Adrenal gland (tissue), 12 donors: Measurements from ENCODE around the gene RMND5A. TPM values are rescaled to one million over a fixed set of nuclear protein-coding genes. Genes with fewer than 3 reads are reported as not detected.

Experiments used
- DNase-seq, 7 donors: peaks; one replicate each; pipeline ENCODE4 v3.0.0-alpha.2; 2019 to 2020
- H3K27ac ChIP-seq, 5 donors: fragments of 200-600 bp; sonication (generic) in 4 of 5; 1 replicate in 3 of 5; 2 replicates in 2 of 5; pipeline versions ENCODE4 v1.5.1 to v1.8.0; 2016 to 2020; ENCODE audit warnings: mild to moderate bottlenecking in 1 of 5
- H3K27me3 ChIP-seq: fragments of 200-600 bp; 2 replicates; pipeline ENCODE4 v1.8.0; 2021
- H3K36me3 ChIP-seq, 2 donors: fragments of 200-600 bp; replicated peaks in 1 of 2; 1 replicate in 1 of 2; 2 replicates in 1 of 2; pipeline versions ENCODE4 v1.5.1 to v1.8.0; 2018 to 2022
- H3K4me1 ChIP-seq, 2 donors: fragments of 200-600 bp; replicated peaks in 1 of 2; 1 replicate in 1 of 2; 2 replicates in 1 of 2; pipeline versions ENCODE4 v1.5.1 to v1.8.0; 2018 to 2021
- H3K4me3 ChIP-seq, 4 donors: fragments of 200-600 bp; sonication (generic) in 3 of 4; one replicate each; pipeline ENCODE4 v1.5.1; 2016 to 2018
- H3K9me3 ChIP-seq, 3 donors: fragments of 200-600 bp; sonication (generic) in 1 of 3; replicated peaks in 1 of 3; 1 replicate in 2 of 3; 2 replicates in 1 of 3; pipeline versions ENCODE4 v1.5.1 to v1.8.0; 2016 to 2021
- POLR2A ChIP-seq, 2 donors: fragments of 450-650 bp; IDR thresholded peaks; one replicate each; pipeline ENCODE4 v1.6.1; 2017; ENCODE audit warnings: antibody characterized with exemption in 2 of 2, mild to moderate bottlenecking in 2 of 2, moderate library complexity in 1 of 2
- WGBS, 4 donors: extraction: QIAGEN DNeasy Blood & Tissue Kit in 2 of 4; methylation state at CpG; one replicate each; pipeline versions ENCODE4 v1.1.5 to v1.1.7; 2013 to 2017; 5-methylcytosine and 5-hydroxymethylcytosine counted together
- intact Hi-C, 2 donors: fragments of 100-400 bp; cut with DNase I; formaldehyde crosslinking; loops; one replicate each; pipeline versions ENCODE4 v1.14.1 to v1.15.0; 2022 to 2023
- polyA plus RNA-seq, 3 donors: library from polyadenylated mRNA; stranded (reverse); fragments of 200-250 nt in 2 of 3; fragments of 350-450 nt in 1 of 3; fragmentation: Illumina TruSeq in 1 of 3; extraction: RNeasy Lipid Tissue Mini Kit (QIAGEN cat#74804) in 1 of 3; gene quantifications; one replicate each; pipeline ENCODE4 v1.2.3, GENCODE V29; 2013 to 2014
- total RNA-seq, 9 donors: library from RNA; depleted of rRNA in 4 of 9; stranded (reverse); fragments of >200 nt in 4 of 9; fragments of 120-200 nt in 1 of 9; fragmentation: NEBNext Ultra II Directional in 1 of 9; extraction: Animal tissue kit (Norgen Biotek cat#: 25700) in 1 of 9; gene quantifications; one replicate each; pipeline versions ENCODE4 v1.1.0 to v1.2.4, GENCODE V29; 2013 to 2023
- TF ChIP-seq, protein P1 (sequence below), 6 experiments: fragments of 450-650 bp in 4 of 6; fragments of 200-600 bp in 2 of 6; sonication (generic) in 1 of 6; IDR thresholded peaks; 1 replicate in 5 of 6; 2 replicates in 1 of 6; pipeline versions ENCODE4 v1.5.1 to v1.8.0; 2016 to 2021; ENCODE audit warnings: antibody characterized with exemption in 6 of 6, mild to moderate bottlenecking in 2 of 6, moderate library complexity in 1 of 6
- donor health status: healthy with polysubstance abuse.
- donor health status: Bipolar disorder and iron deficiency.
- donor health status: DM: yes; HTN: yes; CAD: no.
- donor health status: DM: no; HTN: no; CAD: no.
- donor health status: DM: no; HTN: no; CAD: no.
- donor health status: DM: yes; HTN: yes; CAD: no.

The RMND5A gene
- total and polyA plus RNA-seq, 12 donors, result 8.2 to 45.9 (median 34.1) TPM

DNA sequence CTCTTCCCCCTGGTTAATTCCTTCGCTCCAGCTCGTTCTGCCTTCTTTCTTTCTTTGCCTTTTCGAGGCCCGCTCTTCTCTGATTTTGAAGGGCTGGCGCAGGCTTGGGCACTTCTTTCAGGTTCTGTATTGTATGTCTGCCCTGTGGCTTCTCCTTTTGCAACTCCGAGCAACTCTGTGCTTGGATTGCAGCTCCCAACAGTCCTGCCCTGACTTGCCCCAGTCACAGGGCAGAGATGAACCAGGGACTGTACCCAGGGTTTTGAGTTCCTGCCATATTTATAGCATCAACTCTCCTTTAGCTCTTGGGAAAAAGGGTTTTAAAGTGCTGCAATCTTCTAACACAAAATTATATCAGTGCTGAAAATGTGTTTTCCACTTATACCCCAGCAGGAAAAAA lies 101.8 kb downstream of the RMND5A start:
- H3K4me1 ChIP-seq, result no peaks in the 10 kb centered on the region
- no peak for TF ChIP-seq POLR2A (IDR thresholded peaks at IDR 0.05)
- TF ChIP-seq, protein P1, sequence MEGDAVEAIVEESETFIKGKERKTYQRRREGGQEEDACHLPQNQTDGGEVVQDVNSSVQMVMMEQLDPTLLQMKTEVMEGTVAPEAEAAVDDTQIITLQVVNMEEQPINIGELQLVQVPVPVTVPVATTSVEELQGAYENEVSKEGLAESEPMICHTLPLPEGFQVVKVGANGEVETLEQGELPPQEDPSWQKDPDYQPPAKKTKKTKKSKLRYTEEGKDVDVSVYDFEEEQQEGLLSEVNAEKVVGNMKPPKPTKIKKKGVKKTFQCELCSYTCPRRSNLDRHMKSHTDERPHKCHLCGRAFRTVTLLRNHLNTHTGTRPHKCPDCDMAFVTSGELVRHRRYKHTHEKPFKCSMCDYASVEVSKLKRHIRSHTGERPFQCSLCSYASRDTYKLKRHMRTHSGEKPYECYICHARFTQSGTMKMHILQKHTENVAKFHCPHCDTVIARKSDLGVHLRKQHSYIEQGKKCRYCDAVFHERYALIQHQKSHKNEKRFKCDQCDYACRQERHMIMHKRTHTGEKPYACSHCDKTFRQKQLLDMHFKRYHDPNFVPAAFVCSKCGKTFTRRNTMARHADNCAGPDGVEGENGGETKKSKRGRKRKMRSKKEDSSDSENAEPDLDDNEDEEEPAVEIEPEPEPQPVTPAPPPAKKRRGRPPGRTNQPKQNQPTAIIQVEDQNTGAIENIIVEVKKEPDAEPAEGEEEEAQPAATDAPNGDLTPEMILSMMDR (IDR thresholded peaks at IDR 0.05), result no peak
- no peak overlapping the region for H3K4me3 ChIP-seq
- H3K27ac ChIP-seq, result no peak overlapping the region
- intact Hi-C loops, result no loop called here
- no peaks in the 10 kb centered on the region for H3K9me3 ChIP-seq
- no peaks in the 10 kb centered on the region for H3K36me3 ChIP-seq
- no peaks in the 10 kb centered on the region for H3K27me3 ChIP-seq
- DNase-seq, result no peak
- WGBS, 4 donors, result 79 to 94% (median 83%) methylated on average over 6 of the region's 6 CpGs

DNA sequence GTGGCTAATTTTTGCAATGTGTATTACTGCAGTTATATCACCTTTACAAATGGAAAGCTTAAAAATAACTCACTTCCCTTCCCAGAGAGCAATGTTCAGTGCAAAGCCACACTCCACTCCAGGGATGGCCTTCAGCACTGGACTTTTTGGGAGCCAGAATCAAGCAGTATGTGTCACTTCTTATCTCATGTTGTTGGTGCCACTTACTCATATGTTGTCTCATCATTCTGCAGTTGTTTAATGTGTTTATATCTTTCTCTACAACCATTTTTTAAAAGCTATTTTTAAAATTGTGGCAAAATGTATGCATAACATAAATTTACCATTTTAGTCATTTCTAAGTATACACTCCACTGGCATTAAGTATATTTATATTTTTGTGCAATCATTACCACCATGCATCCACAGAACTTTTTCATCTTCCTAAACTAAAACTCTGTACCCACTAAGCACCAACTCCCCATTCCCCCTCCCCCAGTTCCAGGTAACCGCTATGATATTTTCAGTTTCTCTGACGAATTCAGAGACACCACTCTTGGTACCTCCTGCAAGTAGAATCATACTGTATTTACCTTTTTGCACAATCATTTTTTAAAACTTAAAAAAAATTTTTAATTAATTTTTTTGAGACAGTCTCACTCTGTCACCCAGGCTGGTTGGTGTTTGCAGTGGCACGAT lies 102.7 kb downstream of the RMND5A start:
- no peaks in the 10 kb centered on the region for H3K4me1 ChIP-seq
- WGBS, 4 donors, result 55 to 90% (median 76%) methylated on average over 3 of the region's 3 CpGs
- intact Hi-C loops, result no loop called here
- no peak for DNase-seq
- H3K9me3 ChIP-seq, result no peaks in the 10 kb centered on the region
- no peaks in the 10 kb centered on the region for H3K36me3 ChIP-seq
- TF ChIP-seq, protein P1 (IDR thresholded peaks at IDR 0.05), result no peak
- no peak for TF ChIP-seq POLR2A (IDR thresholded peaks at IDR 0.05)
- H3K4me3 ChIP-seq, result no peak overlapping the region
- no peaks in the 10 kb centered on the region for H3K27me3 ChIP-seq
- H3K27ac ChIP-seq, result no peak overlapping the region

DNA sequence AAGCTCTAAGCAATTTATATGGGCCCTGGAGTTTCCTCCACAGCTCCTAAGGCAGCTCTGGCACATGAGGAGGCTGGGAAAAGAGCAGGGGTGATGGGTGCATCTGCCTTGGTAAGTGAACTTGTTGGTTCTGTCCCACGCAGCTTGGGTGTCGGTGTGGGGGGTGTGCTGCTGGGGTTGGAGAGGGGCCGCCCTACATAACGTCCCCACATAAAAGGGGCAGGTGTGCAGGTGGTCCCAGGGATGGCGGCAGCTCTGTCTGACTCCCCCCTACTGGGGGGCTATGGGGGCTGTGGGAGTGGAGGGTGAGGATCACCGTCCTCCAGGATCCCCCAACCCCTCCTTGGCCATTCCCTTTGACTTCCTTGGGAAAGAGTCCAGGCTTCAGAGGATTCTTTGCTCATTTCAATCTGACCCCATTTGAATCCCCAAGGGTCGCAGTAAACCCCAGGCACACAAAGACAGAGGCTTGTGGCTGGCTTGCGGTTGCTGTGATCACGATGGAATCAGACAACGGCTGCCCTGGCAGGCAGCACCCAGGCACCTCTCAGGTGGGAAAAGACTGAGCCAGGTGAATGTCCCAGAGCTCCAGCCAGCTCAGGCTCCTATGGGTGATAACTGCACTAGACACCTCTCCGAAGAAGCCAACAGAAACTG lies 105.1 kb downstream of the RMND5A start:
- no peak for DNase-seq
- no peak overlapping the region for H3K27ac ChIP-seq
- H3K9me3 ChIP-seq, result no peaks in the 10 kb centered on the region
- intact Hi-C loops, result no loop called here
- no peaks in the 10 kb centered on the region for H3K4me1 ChIP-seq
- no peaks in the 10 kb centered on the region for H3K27me3 ChIP-seq
- no peak for TF ChIP-seq POLR2A (IDR thresholded peaks at IDR 0.05)
- TF ChIP-seq, protein P1 (IDR thresholded peaks at IDR 0.05), result no peak
- 84 to 93% (median 89%) methylated on average over 9 to 11 of the region's 11 CpGs for WGBS, 4 donors
- H3K36me3 ChIP-seq, result no peaks in the 10 kb centered on the region
- H3K4me3 ChIP-seq, result no peak overlapping the region

DNA sequence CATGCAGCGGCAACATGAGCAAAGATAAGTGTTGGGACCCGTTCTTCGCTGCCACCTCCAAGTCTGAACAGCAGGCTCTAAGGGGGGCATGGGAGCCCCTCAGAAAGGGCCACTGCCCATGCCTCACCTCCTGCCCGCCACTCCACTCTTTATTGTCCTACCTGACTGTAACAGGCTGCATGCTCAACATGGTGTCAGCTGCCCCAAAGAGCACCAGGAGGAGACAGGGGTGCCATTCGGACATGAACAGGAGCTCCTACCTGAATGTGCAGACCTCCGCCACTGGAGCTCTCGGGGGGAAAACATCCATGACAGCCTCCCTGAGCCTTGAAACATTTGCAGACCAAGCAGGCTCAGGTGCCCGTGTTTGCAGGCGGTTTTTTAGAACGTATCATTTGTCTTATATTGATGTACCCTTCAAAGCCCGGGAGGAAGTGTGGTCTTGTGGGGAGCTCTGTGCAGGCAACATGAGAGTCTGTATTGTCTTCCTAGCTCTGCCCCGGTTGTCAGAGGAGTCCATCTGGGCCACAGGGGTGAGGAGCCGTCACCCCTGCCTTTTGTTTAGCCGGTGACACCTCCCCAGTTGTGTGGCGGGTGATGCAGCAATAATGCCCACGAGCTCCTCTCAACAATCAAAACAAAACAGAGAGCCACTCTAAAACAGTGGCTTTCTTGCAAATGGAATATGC lies 105.7 kb downstream of the RMND5A start:
- H3K9me3 ChIP-seq, result no peaks in the 10 kb centered on the region
- no peaks in the 10 kb centered on the region for H3K4me1 ChIP-seq
- intact Hi-C loops, result no loop called here
- H3K36me3 ChIP-seq, result no peaks in the 10 kb centered on the region
- no peak overlapping the region for H3K4me3 ChIP-seq
- DNase-seq, result no peak
- no peaks in the 10 kb centered on the region for H3K27me3 ChIP-seq
- no peak for TF ChIP-seq POLR2A (IDR thresholded peaks at IDR 0.05)
- TF ChIP-seq, protein P1 (IDR thresholded peaks at IDR 0.05), result no peak
- H3K27ac ChIP-seq, result no peak overlapping the region
- 73 to 81% (median 74%) methylated on average over 11 to 16 of the region's 16 CpGs for WGBS, 4 donors
